ENCODE measurements around the gene NOL9. TPM values are rescaled to one million over a fixed set of nuclear protein-coding genes. Genes with fewer than 3 reads are reported as not detected.

Gene NOL9
- total and polyA plus RNA-seq, 2 of the 13 experiments (the other 11 are each of a cell fraction or from before 2014, with no cell fraction given): 18.0 to 24.7 TPM

DNA sequence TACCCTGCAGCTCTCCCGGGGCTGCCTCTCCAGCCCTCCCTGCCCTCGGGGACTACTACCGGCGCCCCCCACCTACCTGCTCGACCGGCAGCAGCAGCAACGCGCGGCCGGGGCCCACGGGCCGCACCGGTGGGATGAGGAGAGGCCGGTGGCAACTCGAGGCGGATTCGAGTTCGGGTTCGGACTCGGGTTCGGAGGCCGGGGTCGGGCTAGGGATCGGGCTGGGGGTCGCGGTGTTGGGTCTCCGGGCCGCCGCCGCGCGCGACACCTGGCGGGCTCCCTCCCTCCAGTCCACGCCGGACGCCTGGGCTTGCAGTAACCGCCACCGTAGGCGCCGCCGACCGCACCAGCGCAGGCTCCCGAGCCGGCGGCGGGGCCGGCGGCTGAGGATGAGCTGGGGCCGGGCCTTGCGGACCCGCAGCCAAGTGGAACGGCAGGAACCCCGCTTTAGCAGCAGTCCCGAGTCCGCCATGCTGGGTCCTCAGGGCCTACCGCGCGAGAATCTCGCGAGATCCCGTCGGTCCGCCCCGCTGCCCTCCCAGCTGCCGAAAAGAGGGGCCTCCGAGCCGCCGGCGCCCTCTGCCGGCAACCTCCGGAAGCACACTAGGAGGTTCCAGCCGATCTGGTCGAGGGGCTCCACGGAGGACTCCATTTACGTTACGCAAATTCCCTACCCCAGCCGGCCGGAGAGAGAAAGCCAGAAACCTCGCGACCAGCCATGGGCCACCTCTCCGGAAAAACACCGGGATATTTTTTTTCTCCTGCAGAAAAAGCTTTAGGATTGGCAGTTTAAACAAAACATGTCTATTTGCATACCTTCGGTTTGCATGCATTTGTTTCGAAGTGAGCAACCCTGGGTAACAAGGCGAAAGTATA lies at the start of gene NOL9 (continued):
- no peak for TF ChIP-seq ZNF431 (CRISPR knock-in tag; IDR thresholded peaks at IDR 0.05; ENCODE audit: borderline replicate concordance, low read depth)
- no peak for TF ChIP-seq RORA (CRISPR knock-in tag; IDR thresholded peaks at IDR 0.05)
- TF ChIP-seq, protein P1, sequence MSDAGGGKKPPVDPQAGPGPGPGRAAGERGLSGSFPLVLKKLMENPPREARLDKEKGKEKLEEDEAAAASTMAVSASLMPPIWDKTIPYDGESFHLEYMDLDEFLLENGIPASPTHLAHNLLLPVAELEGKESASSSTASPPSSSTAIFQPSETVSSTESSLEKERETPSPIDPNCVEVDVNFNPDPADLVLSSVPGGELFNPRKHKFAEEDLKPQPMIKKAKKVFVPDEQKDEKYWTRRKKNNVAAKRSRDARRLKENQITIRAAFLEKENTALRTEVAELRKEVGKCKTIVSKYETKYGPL (CRISPR knock-in tag; IDR thresholded peaks at IDR 0.05): peak; percentile 67
- TF ChIP-seq, protein P2, sequence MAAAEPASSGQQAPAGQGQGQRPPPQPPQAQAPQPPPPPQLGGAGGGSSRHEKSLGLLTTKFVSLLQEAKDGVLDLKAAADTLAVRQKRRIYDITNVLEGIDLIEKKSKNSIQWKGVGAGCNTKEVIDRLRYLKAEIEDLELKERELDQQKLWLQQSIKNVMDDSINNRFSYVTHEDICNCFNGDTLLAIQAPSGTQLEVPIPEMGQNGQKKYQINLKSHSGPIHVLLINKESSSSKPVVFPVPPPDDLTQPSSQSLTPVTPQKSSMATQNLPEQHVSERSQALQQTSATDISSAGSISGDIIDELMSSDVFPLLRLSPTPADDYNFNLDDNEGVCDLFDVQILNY (CRISPR knock-in tag; conservative IDR thresholded peaks at IDR 0.05): no peak; the same call in 1 of the 2 replicates
- TF ChIP-seq, protein P3, sequence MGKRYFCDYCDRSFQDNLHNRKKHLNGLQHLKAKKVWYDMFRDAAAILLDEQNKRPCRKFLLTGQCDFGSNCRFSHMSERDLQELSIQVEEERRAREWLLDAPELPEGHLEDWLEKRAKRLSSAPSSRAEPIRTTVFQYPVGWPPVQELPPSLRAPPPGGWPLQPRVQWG (CRISPR knock-in tag; IDR thresholded peaks at IDR 0.05; ENCODE audit: borderline replicate concordance, low read depth): no peak
- no peak for TF ChIP-seq ADNP (CRISPR knock-in tag; IDR thresholded peaks at IDR 0.05)
- TF ChIP-seq, protein P4, sequence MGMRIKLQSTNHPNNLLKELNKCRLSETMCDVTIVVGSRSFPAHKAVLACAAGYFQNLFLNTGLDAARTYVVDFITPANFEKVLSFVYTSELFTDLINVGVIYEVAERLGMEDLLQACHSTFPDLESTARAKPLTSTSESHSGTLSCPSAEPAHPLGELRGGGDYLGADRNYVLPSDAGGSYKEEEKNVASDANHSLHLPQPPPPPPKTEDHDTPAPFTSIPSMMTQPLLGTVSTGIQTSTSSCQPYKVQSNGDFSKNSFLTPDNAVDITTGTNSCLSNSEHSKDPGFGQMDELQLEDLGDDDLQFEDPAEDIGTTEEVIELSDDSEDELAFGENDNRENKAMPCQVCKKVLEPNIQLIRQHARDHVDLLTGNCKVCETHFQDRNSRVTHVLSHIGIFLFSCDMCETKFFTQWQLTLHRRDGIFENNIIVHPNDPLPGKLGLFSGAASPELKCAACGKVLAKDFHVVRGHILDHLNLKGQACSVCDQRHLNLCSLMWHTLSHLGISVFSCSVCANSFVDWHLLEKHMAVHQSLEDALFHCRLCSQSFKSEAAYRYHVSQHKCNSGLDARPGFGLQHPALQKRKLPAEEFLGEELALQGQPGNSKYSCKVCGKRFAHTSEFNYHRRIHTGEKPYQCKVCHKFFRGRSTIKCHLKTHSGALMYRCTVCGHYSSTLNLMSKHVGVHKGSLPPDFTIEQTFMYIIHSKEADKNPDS (CRISPR knock-in tag; IDR thresholded peaks at IDR 0.05): peak; percentile 67
- TF ChIP-seq KDM6A (CRISPR knock-in tag; IDR thresholded peaks at IDR 0.05; ENCODE audit: low read depth): no peak
- TF ChIP-seq, protein P5, sequence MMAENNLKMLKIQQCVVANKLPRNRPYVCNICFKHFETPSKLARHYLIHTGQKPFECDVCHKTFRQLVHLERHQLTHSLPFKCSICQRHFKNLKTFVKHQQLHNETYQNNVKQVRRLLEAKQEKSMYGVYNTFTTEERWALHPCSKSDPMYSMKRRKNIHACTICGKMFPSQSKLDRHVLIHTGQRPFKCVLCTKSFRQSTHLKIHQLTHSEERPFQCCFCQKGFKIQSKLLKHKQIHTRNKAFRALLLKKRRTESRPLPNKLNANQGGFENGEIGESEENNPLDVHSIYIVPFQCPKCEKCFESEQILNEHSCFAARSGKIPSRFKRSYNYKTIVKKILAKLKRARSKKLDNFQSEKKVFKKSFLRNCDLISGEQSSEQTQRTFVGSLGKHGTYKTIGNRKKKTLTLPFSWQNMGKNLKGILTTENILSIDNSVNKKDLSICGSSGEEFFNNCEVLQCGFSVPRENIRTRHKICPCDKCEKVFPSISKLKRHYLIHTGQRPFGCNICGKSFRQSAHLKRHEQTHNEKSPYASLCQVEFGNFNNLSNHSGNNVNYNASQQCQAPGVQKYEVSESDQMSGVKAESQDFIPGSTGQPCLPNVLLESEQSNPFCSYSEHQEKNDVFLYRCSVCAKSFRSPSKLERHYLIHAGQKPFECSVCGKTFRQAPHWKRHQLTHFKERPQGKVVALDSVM (CRISPR knock-in tag; IDR thresholded peaks at IDR 0.05): peak; percentile 37; the same call in 1 of the 2 replicates
- no peak for TF ChIP-seq RFX1 (IDR thresholded peaks at IDR 0.05)
- 0 out of 2 replicates have a peak, but pooled peaks have one; percentile 60 for TF ChIP-seq ZNF160 (CRISPR knock-in tag; IDR thresholded peaks at IDR 0.05)
- TF ChIP-seq PHF5A (CRISPR knock-in tag; IDR thresholded peaks at IDR 0.05; ENCODE audit: low read depth, unreplicated experiment): no peak
- TF ChIP-seq, protein P6, sequence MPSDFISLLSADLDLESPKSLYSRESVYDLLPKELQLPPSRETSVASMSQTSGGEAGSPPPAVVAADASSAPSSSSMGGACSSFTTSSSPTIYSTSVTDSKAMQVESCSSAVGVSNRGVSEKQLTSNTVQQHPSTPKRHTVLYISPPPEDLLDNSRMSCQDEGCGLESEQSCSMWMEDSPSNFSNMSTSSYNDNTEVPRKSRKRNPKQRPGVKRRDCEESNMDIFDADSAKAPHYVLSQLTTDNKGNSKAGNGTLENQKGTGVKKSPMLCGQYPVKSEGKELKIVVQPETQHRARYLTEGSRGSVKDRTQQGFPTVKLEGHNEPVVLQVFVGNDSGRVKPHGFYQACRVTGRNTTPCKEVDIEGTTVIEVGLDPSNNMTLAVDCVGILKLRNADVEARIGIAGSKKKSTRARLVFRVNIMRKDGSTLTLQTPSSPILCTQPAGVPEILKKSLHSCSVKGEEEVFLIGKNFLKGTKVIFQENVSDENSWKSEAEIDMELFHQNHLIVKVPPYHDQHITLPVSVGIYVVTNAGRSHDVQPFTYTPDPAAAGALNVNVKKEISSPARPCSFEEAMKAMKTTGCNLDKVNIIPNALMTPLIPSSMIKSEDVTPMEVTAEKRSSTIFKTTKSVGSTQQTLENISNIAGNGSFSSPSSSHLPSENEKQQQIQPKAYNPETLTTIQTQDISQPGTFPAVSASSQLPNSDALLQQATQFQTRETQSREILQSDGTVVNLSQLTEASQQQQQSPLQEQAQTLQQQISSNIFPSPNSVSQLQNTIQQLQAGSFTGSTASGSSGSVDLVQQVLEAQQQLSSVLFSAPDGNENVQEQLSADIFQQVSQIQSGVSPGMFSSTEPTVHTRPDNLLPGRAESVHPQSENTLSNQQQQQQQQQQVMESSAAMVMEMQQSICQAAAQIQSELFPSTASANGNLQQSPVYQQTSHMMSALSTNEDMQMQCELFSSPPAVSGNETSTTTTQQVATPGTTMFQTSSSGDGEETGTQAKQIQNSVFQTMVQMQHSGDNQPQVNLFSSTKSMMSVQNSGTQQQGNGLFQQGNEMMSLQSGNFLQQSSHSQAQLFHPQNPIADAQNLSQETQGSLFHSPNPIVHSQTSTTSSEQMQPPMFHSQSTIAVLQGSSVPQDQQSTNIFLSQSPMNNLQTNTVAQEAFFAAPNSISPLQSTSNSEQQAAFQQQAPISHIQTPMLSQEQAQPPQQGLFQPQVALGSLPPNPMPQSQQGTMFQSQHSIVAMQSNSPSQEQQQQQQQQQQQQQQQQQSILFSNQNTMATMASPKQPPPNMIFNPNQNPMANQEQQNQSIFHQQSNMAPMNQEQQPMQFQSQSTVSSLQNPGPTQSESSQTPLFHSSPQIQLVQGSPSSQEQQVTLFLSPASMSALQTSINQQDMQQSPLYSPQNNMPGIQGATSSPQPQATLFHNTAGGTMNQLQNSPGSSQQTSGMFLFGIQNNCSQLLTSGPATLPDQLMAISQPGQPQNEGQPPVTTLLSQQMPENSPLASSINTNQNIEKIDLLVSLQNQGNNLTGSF (CRISPR knock-in tag; IDR thresholded peaks at IDR 0.05): 0 out of 2 replicates have a peak, but pooled peaks have one; percentile 58
- peak; percentile 99 for TF ChIP-seq NAIF1 (CRISPR knock-in tag; IDR thresholded peaks at IDR 0.05; ENCODE audit: borderline replicate concordance)
- peak; percentile 42; the same call in 1 of the 2 replicates for TF ChIP-seq SMC3 (IDR thresholded peaks at IDR 0.05; ENCODE audit: low read length)
- peak; percentile 97 for TF ChIP-seq YY1 (IDR thresholded peaks at IDR 0.05; ENCODE audit: insufficient read depth, insufficient replicate concordance, low read depth, low read length)
- TF ChIP-seq SALL1 (CRISPR knock-in tag; IDR thresholded peaks at IDR 0.05): peak; percentile 62
